ENCODE data around the gene GUCY1A1.

GUCY1A1 gene

GRCh38 chr4:155688211-155688610 lies 21.6 kb downstream of the GUCY1A1 start:
- TF ChIP-seq SNAI2 (CRISPR knock-in tag; IDR thresholded peaks at IDR 0.05) (no peak), GLIS3 (CRISPR knock-in tag; IDR thresholded peaks at IDR 0.05) (no peak), TSHZ2 (CRISPR knock-in tag; IDR thresholded peaks at IDR 0.05) (no peak), ZC3H10 (CRISPR knock-in tag; IDR thresholded peaks at IDR 0.05) (no peak), RARB (CRISPR knock-in tag; IDR thresholded peaks at IDR 0.05) (no peak)
- ATAC-seq, result no peak

- ATAC-seq, result no peak
- no peak for TF ChIP-seq RARB (CRISPR knock-in tag; IDR thresholded peaks at IDR 0.05)
- no peak for TF ChIP-seq POU6F1 (CRISPR knock-in tag; IDR thresholded peaks at IDR 0.05; ENCODE audit: borderline replicate concordance, low read depth)
- TF ChIP-seq ZNF8 (CRISPR knock-in tag; IDR thresholded peaks at IDR 0.05), result no peak
- no peak for TF ChIP-seq TOX (CRISPR knock-in tag; IDR thresholded peaks at IDR 0.05; ENCODE audit: borderline replicate concordance)
- no peak for TF ChIP-seq ARNTL (CRISPR knock-in tag; IDR thresholded peaks at IDR 0.05; ENCODE audit: borderline replicate concordance, low read depth)
- no peak for TF ChIP-seq OSR1 (CRISPR knock-in tag; IDR thresholded peaks at IDR 0.05)
- TF ChIP-seq TCF4 (CRISPR knock-in tag; IDR thresholded peaks at IDR 0.05; ENCODE audit: borderline replicate concordance), result no peak
- no peak for TF ChIP-seq ESRRG (CRISPR knock-in tag; IDR thresholded peaks at IDR 0.05)
- no peak for TF ChIP-seq SNAI2 (CRISPR knock-in tag; IDR thresholded peaks at IDR 0.05)
- no peak for TF ChIP-seq CREB5 (CRISPR knock-in tag; IDR thresholded peaks at IDR 0.05; ENCODE audit: low read depth)
- TF ChIP-seq ZNF565 (CRISPR knock-in tag; conservative IDR thresholded peaks at IDR 0.05; ENCODE audit: low read depth), result no peak
- TF ChIP-seq CSDC2 (CRISPR knock-in tag; IDR thresholded peaks at IDR 0.05), result no peak
- TF ChIP-seq BACH2 (CRISPR knock-in tag; IDR thresholded peaks at IDR 0.05; ENCODE audit: borderline replicate concordance), result no peak
- no peak for TF ChIP-seq ISL1 (CRISPR knock-in tag; IDR thresholded peaks at IDR 0.05)
These were observed 22.2 kb downstream of the GUCY1A1 start for GRCh38 chr4:155688860-155689259.

GRCh38 chr4:155690044-155690837 lies 23.6 kb downstream of the GUCY1A1 start:
- no peak for TF ChIP-seq ZNF8 (CRISPR knock-in tag; IDR thresholded peaks at IDR 0.05)
- TF ChIP-seq ZNF565 (CRISPR knock-in tag; conservative IDR thresholded peaks at IDR 0.05; ENCODE audit: low read depth), result no peak
- TF ChIP-seq ZNF70 (CRISPR knock-in tag; IDR thresholded peaks at IDR 0.05), result no peak
- ATAC-seq, result no peak

- no peak for TF ChIP-seq OSR1 (CRISPR knock-in tag; IDR thresholded peaks at IDR 0.05)
- TF ChIP-seq ZNF70 (CRISPR knock-in tag; IDR thresholded peaks at IDR 0.05), result no peak
- no peak for TF ChIP-seq GLIS3 (CRISPR knock-in tag; IDR thresholded peaks at IDR 0.05)
- no peak for TF ChIP-seq ZFP30 (CRISPR knock-in tag; IDR thresholded peaks at IDR 0.05)
- no peak for TF ChIP-seq RARB (CRISPR knock-in tag; IDR thresholded peaks at IDR 0.05)
- no peak for TF ChIP-seq ARNTL (CRISPR knock-in tag; IDR thresholded peaks at IDR 0.05; ENCODE audit: borderline replicate concordance, low read depth)
- ATAC-seq, result no peak
These were observed 25.7 kb downstream of the GUCY1A1 start for GRCh38 chr4:155692361-155692760.

- no peak for ATAC-seq
- no peak for TF ChIP-seq POU6F1 (CRISPR knock-in tag; IDR thresholded peaks at IDR 0.05; ENCODE audit: borderline replicate concordance, low read depth)
- no peak for TF ChIP-seq PATZ1 (CRISPR knock-in tag; IDR thresholded peaks at IDR 0.05; ENCODE audit: borderline replicate concordance)
- TF ChIP-seq ZC3H10 (CRISPR knock-in tag; IDR thresholded peaks at IDR 0.05), result no peak
- no peak for TF ChIP-seq ZNF565 (CRISPR knock-in tag; conservative IDR thresholded peaks at IDR 0.05; ENCODE audit: low read depth)
- TF ChIP-seq SNAI2 (CRISPR knock-in tag; IDR thresholded peaks at IDR 0.05), result no peak
- TF ChIP-seq TOX (CRISPR knock-in tag; IDR thresholded peaks at IDR 0.05; ENCODE audit: borderline replicate concordance), result no peak
- no peak for TF ChIP-seq CSRNP3 (CRISPR knock-in tag; IDR thresholded peaks at IDR 0.05)
- TF ChIP-seq ZNF70 (CRISPR knock-in tag; IDR thresholded peaks at IDR 0.05), result no peak
- no peak for TF ChIP-seq ARNTL (CRISPR knock-in tag; IDR thresholded peaks at IDR 0.05; ENCODE audit: borderline replicate concordance, low read depth)
These were observed 26.5 kb downstream of the GUCY1A1 start for GRCh38 chr4:155693015-155693663.

Data from SK-N-SH treated with all-trans-retinoic acid at 6 μM for 48 hours (cell line).